WI38 (cell line): ENCODE measurements around the gene NHSL2.

ENCODE experiments used
- H3K4me3 ChIP-seq: 2 replicates; pipeline ENCODE4 v1.5.1; 2011; ENCODE audit warnings: low read depth, mild to moderate bottlenecking, control low read depth, low read length
- TF ChIP-seq, protein P1 (sequence below): IDR thresholded peaks from 2 replicates; pipeline ENCODE4 v1.5.1; 2012; ENCODE audit warnings: low read depth, mild to moderate bottlenecking, control low read depth, low read length

NHSL2 gene

DNA sequence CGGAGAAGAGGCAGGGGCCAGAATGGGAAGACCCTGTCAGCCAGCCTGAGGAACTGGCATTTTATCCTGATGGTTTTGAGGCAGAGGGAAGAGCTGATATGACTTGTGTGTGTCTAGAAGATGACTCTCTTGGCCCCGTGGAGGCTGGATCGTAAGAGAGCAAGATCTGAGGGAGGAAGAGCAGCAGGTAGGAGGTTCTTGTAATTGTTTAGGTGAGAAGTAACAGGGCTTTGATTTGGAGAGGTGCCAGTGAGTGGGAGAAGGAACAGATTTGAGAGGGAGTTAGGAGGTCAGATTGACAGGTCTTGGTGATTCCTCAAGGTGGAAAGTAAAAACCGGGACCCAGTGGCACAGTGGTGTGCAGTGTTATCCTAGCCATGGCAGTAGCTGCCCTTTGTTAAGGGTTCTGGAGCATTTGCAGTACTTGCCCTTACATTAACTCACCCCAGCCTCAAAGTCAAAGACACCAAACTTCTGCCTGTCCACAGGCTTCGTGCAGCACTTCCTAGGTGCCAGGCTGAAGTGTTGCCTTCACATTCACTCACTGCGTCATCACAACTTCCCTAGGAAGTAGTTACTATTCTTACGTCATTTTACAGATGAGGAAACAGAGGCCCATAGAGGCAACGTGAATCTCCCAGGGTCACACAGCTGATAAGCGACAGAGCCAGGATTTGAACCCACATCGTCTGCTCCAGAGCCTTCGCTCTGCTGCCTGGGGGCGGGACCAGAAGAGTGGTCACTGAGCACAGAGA, 197.4 kb downstream of the NHSL2 start:
- H3K4me3 ChIP-seq: no peak overlapping the region
- TF ChIP-seq, protein P1, sequence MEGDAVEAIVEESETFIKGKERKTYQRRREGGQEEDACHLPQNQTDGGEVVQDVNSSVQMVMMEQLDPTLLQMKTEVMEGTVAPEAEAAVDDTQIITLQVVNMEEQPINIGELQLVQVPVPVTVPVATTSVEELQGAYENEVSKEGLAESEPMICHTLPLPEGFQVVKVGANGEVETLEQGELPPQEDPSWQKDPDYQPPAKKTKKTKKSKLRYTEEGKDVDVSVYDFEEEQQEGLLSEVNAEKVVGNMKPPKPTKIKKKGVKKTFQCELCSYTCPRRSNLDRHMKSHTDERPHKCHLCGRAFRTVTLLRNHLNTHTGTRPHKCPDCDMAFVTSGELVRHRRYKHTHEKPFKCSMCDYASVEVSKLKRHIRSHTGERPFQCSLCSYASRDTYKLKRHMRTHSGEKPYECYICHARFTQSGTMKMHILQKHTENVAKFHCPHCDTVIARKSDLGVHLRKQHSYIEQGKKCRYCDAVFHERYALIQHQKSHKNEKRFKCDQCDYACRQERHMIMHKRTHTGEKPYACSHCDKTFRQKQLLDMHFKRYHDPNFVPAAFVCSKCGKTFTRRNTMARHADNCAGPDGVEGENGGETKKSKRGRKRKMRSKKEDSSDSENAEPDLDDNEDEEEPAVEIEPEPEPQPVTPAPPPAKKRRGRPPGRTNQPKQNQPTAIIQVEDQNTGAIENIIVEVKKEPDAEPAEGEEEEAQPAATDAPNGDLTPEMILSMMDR: no peak

DNA sequence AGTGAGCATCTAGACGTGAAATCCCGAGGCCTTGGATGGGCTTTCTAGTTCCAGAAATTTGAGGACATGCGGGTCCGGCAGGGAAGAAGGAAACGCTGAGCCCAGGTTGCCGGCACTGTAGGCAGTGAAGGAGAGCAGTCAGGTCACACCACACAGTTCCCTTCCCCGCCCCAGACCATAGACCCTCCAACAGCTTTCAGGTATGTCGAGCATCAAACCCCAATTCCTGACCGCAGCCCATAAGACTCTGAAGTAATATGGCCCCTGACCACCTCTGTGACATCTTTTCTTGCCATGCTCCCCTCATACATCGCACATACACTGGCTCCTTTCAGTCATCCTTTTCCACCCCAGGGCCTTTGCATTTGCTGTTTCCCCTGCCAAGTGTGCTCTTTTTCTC, 198.0 kb downstream of the NHSL2 start:
- no peak overlapping the region for H3K4me3 ChIP-seq
- TF ChIP-seq, protein P1: no peak

DNA sequence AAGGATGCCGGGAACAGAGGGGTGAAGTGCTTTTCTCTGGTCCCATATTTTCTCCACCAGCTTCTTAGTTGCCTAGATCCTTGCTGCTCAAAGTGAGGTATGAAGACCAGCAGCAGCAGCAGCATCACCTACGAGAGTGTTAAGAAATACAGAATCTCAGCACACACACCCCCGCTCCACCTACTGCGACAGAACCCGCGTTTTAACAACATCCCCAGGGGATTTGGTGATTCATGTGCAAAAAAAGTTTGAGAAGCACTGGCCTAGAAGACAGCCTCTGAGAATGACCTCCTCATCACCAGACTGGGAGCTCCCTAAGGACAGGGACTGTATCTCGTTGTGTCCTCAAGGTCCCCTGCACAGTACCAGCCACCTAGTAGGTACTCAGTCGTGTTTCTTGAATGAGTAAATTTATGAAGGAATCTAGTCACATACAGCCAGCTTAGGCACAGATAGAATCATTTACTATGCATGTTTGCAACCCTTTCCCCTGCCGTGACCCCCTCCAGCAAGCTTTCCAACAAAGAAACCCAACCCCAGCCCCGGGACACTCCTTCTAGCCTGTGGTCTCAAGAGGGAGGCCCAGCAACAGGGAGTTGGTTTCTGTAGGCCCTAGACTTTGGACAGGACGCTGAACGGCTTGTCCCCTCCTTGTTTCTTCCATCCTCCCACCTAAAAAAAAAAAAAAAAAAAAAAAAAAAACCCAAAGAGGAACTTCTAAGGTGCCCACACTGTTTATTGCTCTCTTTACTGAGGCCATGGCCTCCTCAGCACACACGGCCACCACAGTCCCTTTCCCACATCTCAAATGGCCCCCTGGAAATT, 199.6 kb downstream of the NHSL2 start:
- TF ChIP-seq, protein P1: no peak
- no peak overlapping the region for H3K4me3 ChIP-seq

DNA sequence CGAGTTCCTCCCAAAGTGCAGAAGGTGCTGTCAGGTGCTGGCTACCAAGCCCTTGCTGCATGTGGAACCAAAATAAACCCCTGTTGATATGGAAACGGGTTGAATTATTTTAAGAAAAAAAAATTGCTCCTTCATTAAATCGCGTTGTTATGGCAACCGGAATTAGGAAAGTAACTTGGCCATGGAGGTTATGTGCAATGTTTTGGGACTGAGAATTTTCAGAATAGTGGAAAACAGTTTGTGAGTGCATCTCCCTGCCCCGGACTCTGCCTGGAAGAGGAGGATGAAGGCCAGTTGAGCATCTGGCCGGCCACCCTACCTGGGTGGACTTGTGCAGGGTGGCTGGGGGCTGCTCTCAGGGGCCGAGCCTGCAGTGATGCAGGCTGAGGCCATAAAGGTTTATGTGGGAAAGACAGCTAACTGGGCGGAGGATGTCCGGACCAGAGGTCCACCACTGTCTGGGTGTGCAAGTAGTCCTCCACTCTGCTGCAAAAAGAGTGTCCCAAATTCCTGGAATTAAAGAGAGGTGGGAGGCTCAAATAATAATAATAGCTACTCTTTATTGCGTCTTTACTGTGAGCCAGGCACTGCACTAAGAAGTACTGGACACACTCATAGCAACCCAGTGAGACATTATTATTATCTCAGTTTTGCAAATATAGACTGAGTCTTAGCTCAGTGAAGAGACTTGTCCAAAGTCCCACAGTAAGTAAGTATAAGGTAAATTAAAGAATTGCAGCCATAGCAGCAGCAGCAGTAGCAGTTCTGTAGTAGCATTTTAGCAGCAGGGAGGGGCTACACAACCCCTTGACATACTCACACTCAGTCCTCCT, 200.4 kb downstream of the NHSL2 start:
- TF ChIP-seq, protein P1: no peak
- no peak overlapping the region for H3K4me3 ChIP-seq

DNA sequence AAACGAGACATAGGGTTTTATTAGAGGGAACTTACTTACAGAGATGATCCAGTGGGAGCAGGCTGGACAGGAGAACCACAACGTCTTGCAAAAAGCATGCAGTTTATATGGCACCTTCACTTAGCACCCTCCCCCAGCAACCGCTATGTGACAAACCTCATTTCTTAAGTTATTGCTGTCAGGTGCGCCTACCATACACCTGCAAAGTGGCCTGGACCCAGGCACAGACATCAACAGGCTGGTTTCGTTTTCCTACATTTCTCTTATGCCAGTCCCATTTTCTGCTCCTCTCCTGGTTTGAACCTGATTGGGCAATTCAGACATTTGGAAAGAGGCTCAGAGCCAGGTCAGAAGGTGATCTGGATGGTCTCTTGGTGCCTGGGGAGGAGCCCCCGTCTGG, 202.8 kb downstream of the NHSL2 start:
- TF ChIP-seq, protein P1: no peak
- H3K4me3 ChIP-seq: no peak overlapping the region

DNA sequence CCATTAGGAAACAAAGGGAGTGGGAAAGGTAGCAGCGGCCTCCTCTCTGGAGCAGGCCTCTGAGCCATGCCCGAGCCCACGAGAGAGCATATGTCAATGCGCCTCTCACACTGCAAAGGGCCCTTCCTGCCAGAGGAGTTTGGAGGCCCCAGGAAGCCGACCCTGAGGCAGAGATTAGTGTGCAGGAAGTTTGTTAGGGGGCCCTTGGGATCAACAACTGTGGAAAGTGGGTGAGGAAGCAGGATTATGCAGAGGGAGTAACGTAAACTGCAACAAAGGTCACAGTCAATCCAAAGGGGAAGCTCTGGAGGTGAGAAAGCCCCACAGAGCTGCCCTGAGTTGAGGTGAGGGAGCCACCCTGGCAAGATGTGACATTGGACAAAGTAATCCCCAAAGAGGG, 203.7 kb downstream of the NHSL2 start:
- TF ChIP-seq, protein P1: no peak
- no peak overlapping the region for H3K4me3 ChIP-seq
